Epithelial cell of proximal tubule (primary cell): ENCODE measurements around the gene MEGF11. TPM values are rescaled to one million over a fixed set of nuclear protein-coding genes. Genes with fewer than 3 reads are reported as not detected.

Experiments
- DNase-seq: peaks from one replicate; pipeline ENCODE4 v3.0.0-alpha.2; 2011; ENCODE audit warnings: low read depth
- H3K4me3 ChIP-seq: 2 replicates; pipeline ENCODE4 v1.5.1; 2011; ENCODE audit warnings: low read depth, mild to moderate bottlenecking, low read length
- total RNA-seq: library from RNA; depleted of rRNA; stranded (reverse); fragments of >200 nt; gene quantifications from 2 replicates; pipeline ENCODE4 v1.2.3, GENCODE V29; 2015
- TF ChIP-seq, protein P1 (sequence below): conservative IDR thresholded peaks from 2 replicates; pipeline ENCODE4 v1.5.1; 2012; ENCODE audit warnings: low read depth, mild to moderate bottlenecking, low read length

Gene MEGF11
- total RNA-seq, 1 donor from 2014 or later, result 3.7 TPM

DNA sequence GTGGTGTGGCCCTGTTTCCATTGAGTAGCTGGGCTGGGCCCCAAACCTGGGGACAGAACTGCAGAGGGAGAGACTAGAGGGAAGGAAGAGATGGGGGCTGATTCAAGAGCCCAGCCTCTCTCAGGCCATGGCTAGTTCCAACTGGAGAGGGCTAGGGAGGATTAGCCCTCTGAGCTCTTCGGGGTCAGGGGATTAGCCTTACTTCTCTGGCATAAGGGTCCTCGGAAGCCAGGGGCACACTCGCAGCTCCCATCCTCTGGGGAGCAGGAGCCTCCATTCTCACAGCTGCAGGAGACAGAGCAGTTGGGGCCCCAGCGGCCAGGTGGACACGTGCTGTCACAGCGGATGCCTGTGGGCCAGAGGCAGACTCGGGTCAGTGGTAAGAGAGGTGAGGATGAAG is 330.9 kb downstream of the MEGF11 start:
- H3K4me3 ChIP-seq, result no peak overlapping the region
- TF ChIP-seq, protein P1, sequence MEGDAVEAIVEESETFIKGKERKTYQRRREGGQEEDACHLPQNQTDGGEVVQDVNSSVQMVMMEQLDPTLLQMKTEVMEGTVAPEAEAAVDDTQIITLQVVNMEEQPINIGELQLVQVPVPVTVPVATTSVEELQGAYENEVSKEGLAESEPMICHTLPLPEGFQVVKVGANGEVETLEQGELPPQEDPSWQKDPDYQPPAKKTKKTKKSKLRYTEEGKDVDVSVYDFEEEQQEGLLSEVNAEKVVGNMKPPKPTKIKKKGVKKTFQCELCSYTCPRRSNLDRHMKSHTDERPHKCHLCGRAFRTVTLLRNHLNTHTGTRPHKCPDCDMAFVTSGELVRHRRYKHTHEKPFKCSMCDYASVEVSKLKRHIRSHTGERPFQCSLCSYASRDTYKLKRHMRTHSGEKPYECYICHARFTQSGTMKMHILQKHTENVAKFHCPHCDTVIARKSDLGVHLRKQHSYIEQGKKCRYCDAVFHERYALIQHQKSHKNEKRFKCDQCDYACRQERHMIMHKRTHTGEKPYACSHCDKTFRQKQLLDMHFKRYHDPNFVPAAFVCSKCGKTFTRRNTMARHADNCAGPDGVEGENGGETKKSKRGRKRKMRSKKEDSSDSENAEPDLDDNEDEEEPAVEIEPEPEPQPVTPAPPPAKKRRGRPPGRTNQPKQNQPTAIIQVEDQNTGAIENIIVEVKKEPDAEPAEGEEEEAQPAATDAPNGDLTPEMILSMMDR, result no peak
- DNase-seq, result no peak

DNA sequence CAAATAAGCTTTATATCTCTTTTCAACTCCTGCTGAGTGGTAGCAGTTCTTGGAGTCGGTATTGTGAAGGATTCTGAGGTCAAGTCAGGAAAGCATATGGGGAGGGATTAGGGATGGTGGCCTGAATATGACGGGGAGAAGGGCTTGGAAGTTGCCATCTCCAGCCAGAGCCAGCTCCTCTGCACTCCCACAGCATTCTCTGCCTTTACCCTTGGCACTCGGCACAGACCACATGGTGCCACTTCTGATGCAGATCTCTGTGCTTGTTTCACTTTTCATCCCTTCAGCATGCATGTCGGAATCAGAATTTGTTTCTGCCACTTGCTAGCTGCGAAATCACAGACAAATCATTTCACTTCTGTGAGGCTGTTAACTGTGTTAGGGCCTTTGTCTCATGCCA is 331.8 kb downstream of the MEGF11 start:
- H3K4me3 ChIP-seq, result no peak overlapping the region
- DNase-seq, result no peak
- TF ChIP-seq, protein P1, result no peak

DNA sequence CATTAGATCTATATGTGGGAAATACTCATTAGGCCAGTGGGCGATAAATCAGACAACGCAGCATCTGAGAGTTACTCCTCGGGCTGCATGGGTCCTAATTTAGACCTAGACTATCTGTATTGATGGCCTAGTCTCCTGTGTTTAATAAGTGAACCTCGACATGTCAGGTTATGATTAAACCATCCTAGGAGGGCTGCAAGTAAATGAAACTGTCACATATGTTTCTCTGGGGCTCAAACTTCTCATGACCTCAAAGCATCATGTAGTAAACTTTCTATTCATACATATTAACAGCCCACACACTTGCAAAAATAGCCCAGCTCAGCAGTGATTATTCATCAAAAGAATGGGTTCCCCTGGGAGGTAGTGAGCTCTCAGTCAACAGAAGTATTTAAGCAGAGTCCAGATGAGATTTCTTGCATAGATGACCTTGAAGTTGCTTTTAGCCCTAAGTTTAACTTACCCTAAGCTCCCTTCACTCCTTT is 332.7 kb downstream of the MEGF11 start:
- H3K4me3 ChIP-seq, result no peak overlapping the region
- DNase-seq, result no peak
- TF ChIP-seq, protein P1, result no peak

DNA sequence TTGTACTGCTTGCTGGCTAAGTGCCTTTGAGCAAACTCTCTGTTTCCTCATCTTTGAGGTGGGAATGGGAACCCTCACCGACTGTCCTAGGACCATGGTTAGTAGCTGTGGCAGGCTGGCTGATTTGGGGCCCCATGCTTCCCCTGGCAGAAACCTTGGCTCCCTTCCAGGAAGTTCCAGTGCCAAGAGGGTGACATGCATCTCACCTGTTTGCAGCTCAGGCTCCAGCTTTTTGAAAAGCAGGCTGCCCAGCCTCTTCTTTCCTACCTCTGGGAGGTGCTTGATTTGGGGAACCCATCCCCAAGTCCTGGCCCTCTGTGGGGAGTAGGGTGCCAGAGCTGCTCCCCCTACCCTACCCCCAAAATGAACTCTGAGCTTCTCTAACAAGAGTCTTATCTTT is 333.4 kb downstream of the MEGF11 start:
- no peak for DNase-seq
- TF ChIP-seq, protein P1, result no peak
- no peak overlapping the region for H3K4me3 ChIP-seq

DNA sequence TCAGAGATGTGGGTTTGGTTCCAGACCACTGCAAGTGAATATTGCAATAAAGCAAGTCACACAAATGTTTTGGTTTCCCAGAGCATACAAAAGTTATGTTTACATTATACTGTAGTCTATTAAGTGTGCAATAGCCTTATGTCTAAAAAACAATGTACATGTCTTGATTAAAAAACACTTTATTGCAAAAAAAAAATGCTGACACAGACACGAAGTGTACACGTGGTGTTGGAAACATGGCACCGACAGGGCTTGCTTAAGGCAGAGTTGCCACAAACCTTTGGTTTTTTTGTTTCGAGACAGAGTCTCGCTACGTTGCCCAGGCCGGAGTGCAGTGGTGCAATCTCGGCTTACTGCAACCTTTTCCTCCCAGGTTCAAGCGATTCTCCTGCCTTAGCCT is 334.2 kb downstream of the MEGF11 start:
- H3K4me3 ChIP-seq, result no peak overlapping the region
- DNase-seq, result no peak
- TF ChIP-seq, protein P1, result no peak

DNA sequence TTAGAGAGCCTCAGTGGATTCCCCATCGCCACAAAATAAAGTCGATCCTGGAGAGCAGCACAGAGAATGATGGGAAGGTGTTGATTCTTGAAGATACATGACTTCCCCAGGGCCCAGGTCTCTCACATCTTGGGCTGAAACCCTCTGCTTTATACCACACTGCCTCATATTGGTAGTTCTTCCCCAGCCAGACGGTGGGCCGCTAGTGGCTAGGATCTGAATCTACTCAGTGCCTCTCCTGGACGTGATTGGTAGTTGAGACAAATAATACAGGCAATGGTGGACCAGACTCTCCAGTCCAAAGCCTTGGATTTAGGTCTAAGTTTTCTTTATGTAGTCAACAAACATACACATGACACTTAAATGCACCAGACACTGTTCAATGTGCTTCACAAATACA is 334.6 kb downstream of the MEGF11 start:
- DNase-seq, result no peak
- H3K4me3 ChIP-seq, result no peak overlapping the region
- TF ChIP-seq, protein P1, result no peak

DNA sequence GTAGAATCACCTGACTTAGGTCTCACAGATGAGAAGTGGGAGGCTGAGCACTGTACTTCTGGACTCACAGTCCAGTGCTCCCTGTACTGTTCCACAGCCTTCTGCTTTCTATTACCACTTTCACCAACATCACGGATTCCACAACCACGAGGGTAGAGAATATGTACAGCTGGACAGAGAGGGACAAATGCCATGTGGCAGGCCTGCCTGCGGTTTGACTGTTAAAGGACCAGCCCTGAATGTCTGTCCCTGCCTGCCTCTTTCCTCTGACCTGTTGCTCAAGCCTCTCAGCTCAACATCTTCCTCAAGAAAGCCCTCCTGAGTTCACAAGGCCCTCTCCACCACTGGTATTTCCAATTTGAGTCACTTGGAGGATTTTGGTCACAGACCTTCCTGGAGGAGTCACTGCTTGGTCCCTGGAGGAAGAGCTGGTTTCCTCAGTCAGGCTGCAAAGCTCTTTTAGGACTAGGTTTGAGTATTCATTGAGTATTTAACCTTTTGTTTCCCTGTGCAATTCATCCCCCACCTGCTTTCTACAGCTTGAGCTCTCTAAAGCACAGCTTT is 335.1 kb downstream of the MEGF11 start:
- H3K4me3 ChIP-seq, result no peak overlapping the region
- TF ChIP-seq, protein P1, result no peak
- no peak for DNase-seq
